Lower leg skin (tissue), 3 donors: ENCODE results near the gene SRSF4.

Experiments
- POLR2A ChIP-seq, 2 donors: fragments of 450-650 bp; IDR thresholded peaks; one replicate each; pipeline ENCODE4 v1.6.1; 2016 to 2017; ENCODE audit warnings: antibody characterized with exemption in 2 of 2, mild to moderate bottlenecking in 1 of 2, moderate library complexity in 1 of 2
- TF ChIP-seq, protein P1 (sequence below), 3 donors: fragments of 450-650 bp; IDR thresholded peaks; one replicate each; pipeline ENCODE4 v1.5.1; 2016; ENCODE audit warnings: antibody characterized with exemption in 3 of 3, mild to moderate bottlenecking in 3 of 3, moderate library complexity in 2 of 3

DNA sequence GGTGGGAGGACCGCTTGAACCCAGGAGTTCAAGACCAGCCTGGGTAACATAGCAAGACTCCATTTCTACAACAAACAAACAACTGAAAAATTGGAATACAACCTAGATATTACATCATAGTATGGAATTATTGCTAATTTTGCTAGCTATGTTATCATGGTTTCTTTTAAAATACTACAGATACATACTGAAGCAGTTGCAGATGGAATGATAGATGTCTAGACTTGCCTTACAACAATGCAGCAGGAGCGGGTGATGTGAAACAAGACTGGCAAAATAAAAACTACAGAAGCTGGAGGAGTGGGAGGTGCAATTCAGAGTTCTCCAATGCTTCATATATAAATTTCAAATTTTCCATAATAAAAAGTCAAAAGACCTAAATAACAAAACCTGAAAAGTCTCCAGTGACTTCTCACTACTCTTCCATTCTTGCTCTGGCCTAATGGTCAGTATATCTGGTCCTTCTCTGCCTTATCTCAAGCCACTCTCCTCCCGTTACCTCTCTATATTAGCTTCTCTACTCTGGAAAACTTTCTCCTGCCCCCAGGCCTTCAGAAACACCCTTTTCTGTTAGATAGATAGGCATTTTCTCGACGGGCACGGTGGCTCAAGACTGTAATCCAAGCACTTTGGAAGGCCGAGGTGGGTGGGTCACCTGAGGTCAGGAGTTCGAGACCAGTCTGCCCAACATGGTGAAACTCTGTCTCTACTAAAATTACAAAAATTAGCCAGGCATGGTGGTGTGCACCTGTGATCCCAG, 29.5 kb downstream of the SRSF4 start:
- TF ChIP-seq, protein P1, sequence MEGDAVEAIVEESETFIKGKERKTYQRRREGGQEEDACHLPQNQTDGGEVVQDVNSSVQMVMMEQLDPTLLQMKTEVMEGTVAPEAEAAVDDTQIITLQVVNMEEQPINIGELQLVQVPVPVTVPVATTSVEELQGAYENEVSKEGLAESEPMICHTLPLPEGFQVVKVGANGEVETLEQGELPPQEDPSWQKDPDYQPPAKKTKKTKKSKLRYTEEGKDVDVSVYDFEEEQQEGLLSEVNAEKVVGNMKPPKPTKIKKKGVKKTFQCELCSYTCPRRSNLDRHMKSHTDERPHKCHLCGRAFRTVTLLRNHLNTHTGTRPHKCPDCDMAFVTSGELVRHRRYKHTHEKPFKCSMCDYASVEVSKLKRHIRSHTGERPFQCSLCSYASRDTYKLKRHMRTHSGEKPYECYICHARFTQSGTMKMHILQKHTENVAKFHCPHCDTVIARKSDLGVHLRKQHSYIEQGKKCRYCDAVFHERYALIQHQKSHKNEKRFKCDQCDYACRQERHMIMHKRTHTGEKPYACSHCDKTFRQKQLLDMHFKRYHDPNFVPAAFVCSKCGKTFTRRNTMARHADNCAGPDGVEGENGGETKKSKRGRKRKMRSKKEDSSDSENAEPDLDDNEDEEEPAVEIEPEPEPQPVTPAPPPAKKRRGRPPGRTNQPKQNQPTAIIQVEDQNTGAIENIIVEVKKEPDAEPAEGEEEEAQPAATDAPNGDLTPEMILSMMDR (IDR thresholded peaks at IDR 0.05): no peak
- no peak for TF ChIP-seq POLR2A (IDR thresholded peaks at IDR 0.05)
